Progenitor cell of endocrine pancreas (in vitro differentiated cells): ENCODE data around the gene TNKS1BP1. TPM values are rescaled to one million over a fixed set of nuclear protein-coding genes. Genes with fewer than 3 reads are reported as not detected.
A peak's percentile ranks its signal among the peaks of the same experiment; 100 is the strongest.

ENCODE experiments used
- DNase-seq: peaks from one replicate; pipeline ENCODE4 v3.0.0; 2021; ENCODE audit warnings: low spot score; ENCODE audit not compliant: unreplicated experiment
- H3K27ac Mint-ChIP-seq: 2 replicates; pipeline ENCODE4 v1.8.0; 2021; ENCODE audit warnings: mild to moderate bottlenecking, moderate library complexity, mixed read lengths
- H3K27me3 Mint-ChIP-seq: 2 replicates; pipeline ENCODE4 v1.8.0; 2021; ENCODE audit warnings: mixed read lengths
- H3K36me3 Mint-ChIP-seq: 2 replicates; pipeline ENCODE4 v1.8.0; 2022; ENCODE audit warnings: mixed read lengths; ENCODE audit not compliant: insufficient read depth
- H3K4me1 Mint-ChIP-seq: 2 replicates; pipeline ENCODE4 v1.8.0; 2021; ENCODE audit warnings: low read depth, mixed read lengths
- H3K4me3 Mint-ChIP-seq: 2 replicates; pipeline ENCODE4 v1.8.0; 2021; ENCODE audit warnings: low read depth, mild to moderate bottlenecking, moderate library complexity, mixed read lengths
- H3K9me3 Mint-ChIP-seq: 2 replicates; pipeline ENCODE4 v1.8.0; 2021; ENCODE audit warnings: low read depth, mixed read lengths
- CTCF ChIP-seq: fragments of 200-600 bp; sonication (generic); IDR thresholded peaks from one replicate; pipeline ENCODE4 v1.5.0; 2021; ENCODE audit warnings: antibody characterized with exemption, mild to moderate bottlenecking; ENCODE audit not compliant: unreplicated experiment
- total RNA-seq: library from RNA; stranded (reverse); gene quantifications from 2 replicates; pipeline ENCODE4 v1.2.1, GENCODE V29; 2021

TNKS1BP1 gene
- total RNA-seq, 1 donor from 2014 or later, result 108 TPM

GRCh38 chr11:57353446-57353845 lies 28.7 kb upstream of the TNKS1BP1 start:
- H3K4me1 Mint-ChIP-seq, result peaks cover 2% of the 10 kb centered on the region
- no peak for TF ChIP-seq CTCF
- peaks cover 7% of the 10 kb centered on the region for H3K27me3 Mint-ChIP-seq
- peaks cover 4% of the 10 kb centered on the region for H3K9me3 Mint-ChIP-seq
- no peaks in the 10 kb centered on the region for H3K36me3 Mint-ChIP-seq
- H3K4me3 Mint-ChIP-seq, result no peak overlapping the region
- no peak overlapping the region for H3K27ac Mint-ChIP-seq
- no peak for DNase-seq

- no peak for TF ChIP-seq CTCF
- Mint-ChIP-seq H3K36me3 (no peaks in the 10 kb centered on the region), H3K27ac (no peak overlapping the region), H3K27me3 (peaks cover 7% of the 10 kb centered on the region), H3K4me3 (no peak overlapping the region), H3K9me3 (peaks cover 4% of the 10 kb centered on the region), H3K4me1 (peaks cover 2% of the 10 kb centered on the region)
- no peak for DNase-seq
Measured at GRCh38 chr11:57353036-57353435, 28.3 kb upstream of the TNKS1BP1 start.

- Mint-ChIP-seq H3K27me3 (peaks cover 4% of the 10 kb centered on the region), H3K4me1 (peaks cover 8% of the 10 kb centered on the region), H3K27ac (no peak overlapping the region), H3K36me3 (no peaks in the 10 kb centered on the region), H3K4me3 (no peak overlapping the region), H3K9me3 (peaks cover 4% of the 10 kb centered on the region)
- DNase-seq, result peak; percentile 71
- peak; percentile 93 for TF ChIP-seq CTCF
Measured at GRCh38 chr11:57349491-57350274, 24.9 kb upstream of the TNKS1BP1 start.

- DNase-seq, result no peak
- Mint-ChIP-seq H3K27me3 (peaks cover 4% of the 10 kb centered on the region), H3K27ac (peak overlapping the region; percentile 3), H3K4me1 (peaks cover 8% of the 10 kb centered on the region), H3K9me3 (peaks cover 4% of the 10 kb centered on the region), H3K36me3 (no peaks in the 10 kb centered on the region), H3K4me3 (no peak overlapping the region)
- no peak for TF ChIP-seq CTCF
Measured at GRCh38 chr11:57348636-57349313, 24.0 kb upstream of the TNKS1BP1 start.

- H3K27ac Mint-ChIP-seq, result no peak overlapping the region
- TF ChIP-seq CTCF, result no peak
- peaks cover 4% of the 10 kb centered on the region for H3K9me3 Mint-ChIP-seq
- peaks cover 4% of the 10 kb centered on the region for H3K27me3 Mint-ChIP-seq
- peaks cover 6% of the 10 kb centered on the region for H3K4me1 Mint-ChIP-seq
- H3K4me3 Mint-ChIP-seq, result no peak overlapping the region
- no peak for DNase-seq
- no peaks in the 10 kb centered on the region for H3K36me3 Mint-ChIP-seq
Measured at GRCh38 chr11:57348052-57348451, 23.3 kb upstream of the TNKS1BP1 start.
